ENCODE measurements around the gene DPM1.
A peak's percentile ranks its signal among the peaks of the same experiment; 100 is the strongest.

The DPM1 gene

GRCh38 chr20:50957798-50958614, at the start of gene DPM1:
DPM1 (minus strand) TSS chr20:50958532; CDS start chr20:50958523, 9 bp downstream.
- no peak for DNase-seq

- no peak for DNase-seq
Measured at GRCh38 chr20:51005214-51005613, 46.9 kb upstream of the DPM1 start.

GRCh38 chr20:51004781-51005180, 46.4 kb upstream of the DPM1 start:
- DNase-seq: no peak

- DNase-seq: no peak
Measured at GRCh38 chr20:51004305-51004727, 46.0 kb upstream of the DPM1 start.

DNA sequence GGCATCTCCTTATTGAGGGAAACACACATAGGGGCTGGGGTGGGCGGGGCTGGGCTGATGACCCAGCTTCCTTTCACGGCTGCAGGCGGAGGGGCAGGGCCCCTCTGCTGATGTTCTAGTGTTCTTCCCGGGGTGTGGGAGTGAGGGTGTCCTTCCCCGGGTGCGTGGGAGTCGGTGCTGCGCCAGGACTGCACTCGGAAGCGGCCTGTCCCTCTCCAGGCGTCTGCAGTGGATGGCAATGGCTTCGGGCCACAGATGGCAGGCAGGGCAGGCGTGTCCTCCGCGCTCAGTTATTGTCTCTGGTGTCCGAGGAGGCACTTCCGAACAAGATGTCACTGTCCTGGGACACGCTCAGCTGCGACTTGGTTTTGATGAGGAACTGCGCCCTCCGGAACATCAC, 45.4 kb upstream of the DPM1 start:
- no peak for DNase-seq

DNA sequence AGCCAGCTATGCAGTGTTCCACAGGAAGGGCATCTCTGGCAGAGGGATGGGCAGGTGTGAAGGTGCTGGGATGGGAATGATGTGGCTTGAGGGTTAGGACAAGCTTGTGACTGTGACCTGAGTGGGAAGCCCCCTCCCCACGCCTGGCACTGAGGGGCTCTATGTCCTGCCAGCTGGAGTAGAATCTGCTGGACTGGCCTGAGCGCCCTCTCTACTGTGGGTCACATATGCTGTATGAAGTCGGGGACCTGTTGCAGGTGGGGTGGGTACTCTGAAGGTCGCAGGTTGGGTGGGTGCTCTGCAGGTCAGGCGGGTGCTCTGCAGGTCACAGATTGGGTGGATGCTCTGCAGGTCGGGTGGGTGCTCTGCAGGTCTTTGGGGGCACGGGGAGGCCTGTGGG, 44.3 kb upstream of the DPM1 start:
- no peak for DNase-seq

DNA sequence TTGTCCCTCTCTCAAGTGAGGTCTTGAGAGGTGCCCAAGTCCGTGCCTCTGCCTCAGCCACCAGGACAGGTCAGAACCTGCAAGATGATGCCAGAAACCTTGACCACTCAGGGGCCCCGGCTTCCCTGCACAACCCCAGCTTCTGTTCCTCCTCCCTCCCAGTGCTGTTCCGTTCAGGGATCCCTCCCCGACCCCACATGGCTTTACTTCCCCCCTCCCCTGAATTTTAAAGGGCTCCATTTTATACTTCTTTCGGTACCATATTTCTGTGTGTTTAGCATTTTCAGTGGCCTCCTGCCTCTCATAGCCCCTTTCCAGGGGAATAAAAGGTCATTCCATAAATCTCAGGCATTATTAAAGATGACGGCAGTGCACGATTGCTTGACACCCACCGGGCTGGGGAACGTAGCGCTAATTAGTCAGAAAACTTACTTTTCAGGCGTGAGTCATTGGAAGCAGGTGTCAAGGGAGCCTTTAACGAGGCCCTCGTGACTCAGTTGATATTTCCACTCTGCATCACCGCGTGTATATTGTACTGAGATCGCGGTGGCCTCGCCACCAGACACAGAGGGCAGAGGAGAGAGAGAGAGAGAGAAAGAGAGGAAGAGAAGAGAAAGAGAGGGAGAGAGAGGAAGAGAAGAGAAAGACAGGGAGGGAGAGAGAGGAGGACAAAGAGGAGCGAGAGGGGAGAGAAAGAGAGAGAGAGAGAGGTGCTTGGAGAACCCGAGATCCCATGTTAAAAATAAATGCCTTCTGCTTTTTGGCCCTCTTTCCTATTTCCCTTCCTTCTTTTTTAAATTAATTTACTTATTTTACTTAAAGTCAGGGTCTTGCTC, 43.3 kb upstream of the DPM1 start:
- DNase-seq: no peak

- DNase-seq: no peak
Measured at GRCh38 chr20:50999355-50999754, 41.0 kb upstream of the DPM1 start.

DNA sequence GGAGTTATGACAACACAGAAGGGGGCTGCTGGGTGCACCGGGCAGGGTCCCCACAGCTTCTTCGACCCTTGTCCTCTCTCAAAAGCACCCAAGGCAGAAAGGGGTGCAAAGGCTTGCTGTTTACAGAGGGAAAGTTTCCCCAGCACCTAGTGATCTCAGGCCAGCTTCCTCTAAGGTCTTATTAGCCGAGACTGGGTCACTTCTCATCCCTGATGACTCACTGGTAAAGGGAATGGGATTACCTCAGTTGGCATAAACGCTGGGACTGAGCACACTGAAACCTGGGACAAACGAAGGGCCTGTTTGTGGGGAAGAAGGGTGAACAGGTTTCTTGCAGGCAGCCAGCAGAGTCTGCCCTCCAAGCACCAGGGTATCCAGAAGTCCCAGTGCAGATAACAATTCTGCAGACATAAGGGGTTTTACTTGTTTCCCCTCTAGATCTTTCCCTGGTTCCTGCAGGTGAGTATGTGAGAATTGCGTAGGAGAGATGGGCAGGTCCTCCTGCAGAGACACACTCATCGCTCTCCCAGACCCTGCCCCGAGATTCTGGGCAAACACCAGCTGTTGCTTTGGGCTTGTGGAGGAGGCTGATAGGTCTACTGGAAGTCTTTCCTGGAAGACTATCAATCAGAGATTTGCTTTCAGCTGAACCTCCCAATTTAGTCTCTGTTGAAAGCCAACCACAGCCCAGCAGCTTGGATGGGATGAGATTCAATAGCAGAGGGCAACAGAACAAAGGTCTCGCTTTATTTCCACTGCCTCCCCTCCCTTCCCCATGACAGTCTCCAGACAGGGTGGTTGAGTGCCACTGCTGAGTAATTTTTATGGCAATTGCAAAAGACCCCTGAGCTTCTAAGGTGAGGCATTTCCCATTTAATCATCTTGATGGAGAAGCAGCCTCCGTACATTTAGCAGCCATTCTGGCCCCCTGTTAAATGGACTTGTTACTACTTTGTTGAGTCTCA, 38.9 kb upstream of the DPM1 start:
- DNase-seq: no peak

DNA sequence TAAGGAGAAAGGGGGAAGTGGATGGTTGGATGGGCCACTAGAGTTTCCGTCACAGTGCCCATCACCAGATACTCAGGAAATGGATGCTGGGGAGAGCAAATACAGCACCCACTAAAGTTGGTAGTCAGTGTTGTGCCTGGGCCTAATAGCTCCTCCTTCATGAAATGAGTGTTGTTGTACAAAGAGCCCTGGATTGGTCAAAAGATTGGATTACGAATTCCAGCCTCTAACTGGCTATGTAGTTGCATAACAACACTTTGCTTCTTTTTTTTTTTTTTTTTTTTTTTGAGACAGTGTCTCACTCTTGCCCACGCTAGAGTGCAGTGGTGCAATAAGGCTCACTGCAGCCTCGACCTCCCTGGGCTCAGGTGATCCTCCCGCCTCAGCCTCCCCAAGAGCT, 37.2 kb upstream of the DPM1 start:
- no peak for DNase-seq

GRCh38 chr20:50993876-50994275, 35.5 kb upstream of the DPM1 start:
- DNase-seq: no peak

GRCh38 chr20:50992733-50993457, 34.6 kb upstream of the DPM1 start:
- DNase-seq: no peak

DNA sequence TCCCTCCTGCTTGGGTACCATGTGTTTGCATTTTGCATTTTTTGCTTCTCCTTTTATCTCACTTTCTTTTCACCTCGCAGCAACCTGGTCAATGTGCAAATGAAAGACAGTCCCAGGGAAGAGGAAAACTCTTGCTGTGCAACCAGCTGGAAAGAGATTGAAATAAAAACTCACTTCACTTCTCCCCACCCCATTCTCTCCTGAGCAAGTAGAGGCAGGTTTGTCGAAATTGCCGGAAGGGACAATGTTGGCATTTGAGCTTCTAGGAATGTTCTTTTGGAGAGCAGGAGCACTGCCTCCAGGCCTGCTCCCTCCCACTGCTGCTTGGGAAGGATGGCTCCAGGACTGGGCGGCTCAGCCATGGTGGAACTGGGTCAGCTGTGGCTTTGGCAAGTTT, 34.0 kb upstream of the DPM1 start:
- no peak for DNase-seq

DNA sequence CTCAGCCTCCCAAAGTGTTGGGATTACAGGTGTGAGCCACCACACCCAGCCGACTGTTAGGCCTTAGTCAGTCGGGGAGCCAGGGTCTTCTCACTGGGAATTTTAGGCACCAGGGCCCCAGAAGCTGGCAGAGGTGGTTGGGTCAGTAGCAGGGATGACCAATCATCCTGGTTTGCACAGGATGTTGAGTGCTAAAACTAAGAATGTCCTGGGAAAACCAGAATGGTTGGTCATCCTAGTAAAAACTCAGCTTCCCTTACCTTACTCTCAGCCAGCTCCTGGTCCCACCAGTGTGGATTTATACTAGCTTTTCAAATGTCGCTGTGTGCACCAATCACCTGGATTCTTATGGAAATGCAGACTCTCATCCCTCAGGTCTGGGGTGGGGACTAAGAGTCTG, 32.7 kb upstream of the DPM1 start:
- DNase-seq: no peak

DNA sequence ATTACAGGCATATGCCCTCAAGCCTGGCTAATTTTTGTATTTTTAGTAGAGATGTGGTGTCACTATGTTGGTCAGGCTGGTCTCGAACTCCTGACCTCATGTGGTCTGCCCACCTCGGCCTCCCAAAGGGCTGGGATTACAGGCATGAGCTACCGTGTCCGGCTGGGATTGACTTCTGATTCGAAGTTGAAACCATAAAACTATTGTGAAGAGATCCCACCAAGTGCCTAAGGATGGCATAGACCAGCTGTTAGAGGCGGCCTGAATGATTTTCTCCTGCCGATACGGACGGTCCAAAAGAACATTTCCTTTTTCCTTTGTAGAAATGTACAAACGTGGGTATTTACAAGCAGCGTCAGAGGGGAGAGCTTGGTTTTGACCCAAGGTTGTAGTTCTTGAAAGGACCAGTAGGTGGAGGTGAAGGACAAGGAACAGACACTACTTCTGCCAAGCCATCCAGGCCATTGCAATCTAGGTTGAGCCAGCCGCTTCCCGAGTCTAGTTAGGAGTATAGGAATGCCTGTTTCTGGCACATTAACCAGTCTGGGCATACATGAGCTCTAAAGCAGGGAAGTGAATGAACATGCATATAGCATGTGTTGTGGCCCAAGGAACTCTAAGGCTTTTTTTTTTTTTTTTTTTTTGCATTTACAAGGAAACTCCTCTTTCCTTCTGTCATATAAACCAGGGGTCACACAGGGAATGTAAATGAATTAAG, 29.3 kb upstream of the DPM1 start:
- DNase-seq: peak; percentile 10

GRCh38 chr20:50983321-50983720, 25.0 kb upstream of the DPM1 start:
- no peak for DNase-seq

DNA sequence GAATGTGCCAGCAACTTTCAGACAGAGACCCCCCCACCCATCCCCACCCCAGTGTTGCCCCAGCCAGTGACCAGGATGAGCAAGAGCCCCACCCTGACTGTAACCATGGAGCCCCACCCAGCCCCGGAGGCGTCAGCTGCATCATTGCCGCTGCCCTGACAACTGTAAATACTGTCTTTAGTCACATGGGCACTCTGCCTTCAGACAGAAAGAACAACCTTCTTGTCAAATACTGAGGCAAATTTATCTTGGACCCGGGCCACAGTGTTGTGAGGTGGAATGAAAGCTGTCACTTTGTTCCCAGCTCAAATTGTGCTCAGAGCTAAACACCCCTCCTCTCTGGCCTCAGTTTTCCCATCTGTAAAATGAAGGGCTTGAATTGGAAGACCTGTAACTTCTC, 24.0 kb upstream of the DPM1 start:
- DNase-seq: no peak

GRCh38 chr20:50981714-50982048, 23.3 kb upstream of the DPM1 start:
- no peak for DNase-seq

GRCh38 chr20:50980851-50981713, 22.8 kb upstream of the DPM1 start:
- no peak for DNase-seq

GRCh38 chr20:50980071-50980681, 21.8 kb upstream of the DPM1 start:
- DNase-seq: no peak
